ENCODE results near the gene CRAMP1.

DNA sequence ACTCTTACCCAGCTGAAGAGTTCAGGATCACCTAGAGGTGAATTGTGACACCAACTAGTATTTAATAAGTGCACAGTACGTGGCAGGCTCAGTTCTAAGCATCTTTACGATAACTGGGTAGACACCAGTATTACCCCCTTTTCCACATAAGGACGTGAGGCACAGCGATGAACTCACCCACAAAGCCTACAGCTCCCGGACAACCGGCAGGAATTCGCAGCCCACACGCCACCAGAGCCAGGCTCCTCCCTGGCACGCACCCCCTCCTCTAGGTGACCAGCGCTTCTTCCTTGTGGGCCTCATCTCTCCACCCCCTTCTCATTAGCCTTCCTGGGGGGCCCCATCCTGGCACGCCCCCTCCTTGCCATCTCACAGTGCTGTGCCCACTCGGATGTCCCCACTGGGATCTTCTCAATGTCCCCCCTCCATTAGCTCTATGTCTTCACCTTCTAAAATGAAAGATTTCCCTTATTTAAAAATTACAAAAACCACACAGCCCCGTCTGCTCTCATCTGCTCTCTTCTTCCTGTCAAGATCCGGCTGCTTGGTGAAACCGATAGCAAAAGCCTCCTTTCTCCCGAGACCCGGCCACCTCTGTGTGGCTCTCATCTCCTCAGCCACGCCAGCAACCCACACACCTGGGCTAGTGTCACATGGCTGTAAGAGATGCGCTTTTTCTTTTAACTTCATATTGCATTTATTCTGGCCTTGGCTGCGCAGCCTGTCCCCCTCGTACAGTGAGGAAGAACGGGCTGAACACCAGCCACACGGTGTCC is 21.0 kb upstream of the CRAMP1 start:
- TF ChIP-seq, protein P1, sequence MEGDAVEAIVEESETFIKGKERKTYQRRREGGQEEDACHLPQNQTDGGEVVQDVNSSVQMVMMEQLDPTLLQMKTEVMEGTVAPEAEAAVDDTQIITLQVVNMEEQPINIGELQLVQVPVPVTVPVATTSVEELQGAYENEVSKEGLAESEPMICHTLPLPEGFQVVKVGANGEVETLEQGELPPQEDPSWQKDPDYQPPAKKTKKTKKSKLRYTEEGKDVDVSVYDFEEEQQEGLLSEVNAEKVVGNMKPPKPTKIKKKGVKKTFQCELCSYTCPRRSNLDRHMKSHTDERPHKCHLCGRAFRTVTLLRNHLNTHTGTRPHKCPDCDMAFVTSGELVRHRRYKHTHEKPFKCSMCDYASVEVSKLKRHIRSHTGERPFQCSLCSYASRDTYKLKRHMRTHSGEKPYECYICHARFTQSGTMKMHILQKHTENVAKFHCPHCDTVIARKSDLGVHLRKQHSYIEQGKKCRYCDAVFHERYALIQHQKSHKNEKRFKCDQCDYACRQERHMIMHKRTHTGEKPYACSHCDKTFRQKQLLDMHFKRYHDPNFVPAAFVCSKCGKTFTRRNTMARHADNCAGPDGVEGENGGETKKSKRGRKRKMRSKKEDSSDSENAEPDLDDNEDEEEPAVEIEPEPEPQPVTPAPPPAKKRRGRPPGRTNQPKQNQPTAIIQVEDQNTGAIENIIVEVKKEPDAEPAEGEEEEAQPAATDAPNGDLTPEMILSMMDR (IDR thresholded peaks at IDR 0.05), result no peak
- no peak for TF ChIP-seq POLR2AphosphoS5 (IDR thresholded peaks at IDR 0.05)

All from prostate gland (tissue), 2 donors.